ENCODE data around the gene ARFGEF3. TPM values are rescaled to one million over a fixed set of nuclear protein-coding genes. Genes with fewer than 3 reads are reported as not detected.
"Not testable (repeated sequence)": the region's sequence is repeated elsewhere in the genome, so short reads cannot be mapped to it uniquely, and the experiment has no call there.

The ARFGEF3 gene
- total RNA-seq, 1 experiment from 2014 or later = 5.2 TPM

DNA sequence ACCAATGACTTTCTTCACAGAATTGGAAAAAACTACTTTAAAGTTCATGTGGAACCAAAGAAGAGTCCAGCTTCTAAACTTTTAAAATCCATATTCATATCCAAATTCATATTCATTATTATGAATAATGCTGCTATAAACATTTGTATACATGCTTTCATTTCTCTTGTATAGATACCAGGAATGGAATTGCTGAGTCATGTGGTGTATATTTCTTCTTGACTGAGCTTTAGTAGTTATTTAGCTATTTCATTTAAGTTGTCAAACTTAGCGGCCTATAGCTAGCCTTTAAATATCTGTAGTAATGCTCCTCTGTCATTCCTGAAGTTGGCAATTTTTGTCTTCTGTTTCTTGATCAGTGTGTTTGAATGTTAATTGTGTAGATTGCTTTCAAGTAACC is 196.2 kb downstream of the ARFGEF3 start:
- intact Hi-C loops (cut with micrococcal nuclease; ENCODE audit: unreplicated experiment) = no loop called here
- ChIA-PET POLR2A (no interaction called here), CTCF (no interaction called here)
- no peak overlapping the region for H3K4me3 Mint-ChIP-seq (ENCODE audit: unreplicated experiment)
- H3K4me1 Mint-ChIP-seq (ENCODE audit: low read depth, unreplicated experiment) = no peaks in the 10 kb centered on the region
- H3K9me3 Mint-ChIP-seq (ENCODE audit: unreplicated experiment) = no peaks in the 10 kb centered on the region
- no peaks in the 10 kb centered on the region for H3K27me3 ChIP-seq (replicated peaks; ENCODE audit: control insufficient read depth, insufficient read depth, low read length)
- TF ChIP-seq, protein P1, sequence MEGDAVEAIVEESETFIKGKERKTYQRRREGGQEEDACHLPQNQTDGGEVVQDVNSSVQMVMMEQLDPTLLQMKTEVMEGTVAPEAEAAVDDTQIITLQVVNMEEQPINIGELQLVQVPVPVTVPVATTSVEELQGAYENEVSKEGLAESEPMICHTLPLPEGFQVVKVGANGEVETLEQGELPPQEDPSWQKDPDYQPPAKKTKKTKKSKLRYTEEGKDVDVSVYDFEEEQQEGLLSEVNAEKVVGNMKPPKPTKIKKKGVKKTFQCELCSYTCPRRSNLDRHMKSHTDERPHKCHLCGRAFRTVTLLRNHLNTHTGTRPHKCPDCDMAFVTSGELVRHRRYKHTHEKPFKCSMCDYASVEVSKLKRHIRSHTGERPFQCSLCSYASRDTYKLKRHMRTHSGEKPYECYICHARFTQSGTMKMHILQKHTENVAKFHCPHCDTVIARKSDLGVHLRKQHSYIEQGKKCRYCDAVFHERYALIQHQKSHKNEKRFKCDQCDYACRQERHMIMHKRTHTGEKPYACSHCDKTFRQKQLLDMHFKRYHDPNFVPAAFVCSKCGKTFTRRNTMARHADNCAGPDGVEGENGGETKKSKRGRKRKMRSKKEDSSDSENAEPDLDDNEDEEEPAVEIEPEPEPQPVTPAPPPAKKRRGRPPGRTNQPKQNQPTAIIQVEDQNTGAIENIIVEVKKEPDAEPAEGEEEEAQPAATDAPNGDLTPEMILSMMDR (IDR thresholded peaks at IDR 0.05; ENCODE audit: insufficient read depth in 1 of 2, low read depth in 1 of 2, low read length in 1 of 2, severe bottlenecking in 1 of 2, unreplicated experiment in 1 of 2) = no peak
- no peak for DNase-seq
- no peaks in the 10 kb centered on the region for H3K9me3 ChIP-seq
- no peaks in the 10 kb centered on the region for H3K36me3 ChIP-seq (ENCODE audit: control insufficient read depth, insufficient read depth, low read length)
- no TSS peak for BruUV-seq (replicated peaks)
- no peak overlapping the region for H3K27ac Mint-ChIP-seq (ENCODE audit: unreplicated experiment)
- H3K27me3 Mint-ChIP-seq (ENCODE audit: insufficient read depth, unreplicated experiment) = no peaks in the 10 kb centered on the region
- no peak overlapping the region for H3K4me3 ChIP-seq (ENCODE audit: low read depth, low read length)
- no peaks in the 10 kb centered on the region for H3K36me3 Mint-ChIP-seq (ENCODE audit: insufficient read depth, unreplicated experiment)
- no peaks in the 10 kb centered on the region for H3K4me1 ChIP-seq

DNA sequence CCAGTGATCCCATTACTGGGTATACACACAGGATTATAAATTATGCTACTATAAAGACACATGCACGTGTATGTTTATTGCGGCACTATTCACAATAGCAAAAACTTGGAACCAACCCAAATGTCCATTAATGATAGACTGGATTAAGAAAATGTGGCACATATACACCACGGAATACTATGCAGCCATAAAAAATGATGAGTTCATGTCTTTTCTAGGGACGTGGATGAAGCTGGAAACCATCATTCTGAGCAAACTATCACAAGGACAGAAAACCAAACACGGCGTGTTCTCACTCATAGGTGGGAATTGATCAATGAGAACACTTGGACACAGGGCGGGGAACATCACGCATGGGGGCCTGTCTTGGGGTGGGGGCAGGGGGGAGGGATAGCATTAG is 206.9 kb downstream of the ARFGEF3 start:
- not testable (repeated sequence) for H3K36me3 Mint-ChIP-seq (ENCODE audit: insufficient read depth, unreplicated experiment)

DNA sequence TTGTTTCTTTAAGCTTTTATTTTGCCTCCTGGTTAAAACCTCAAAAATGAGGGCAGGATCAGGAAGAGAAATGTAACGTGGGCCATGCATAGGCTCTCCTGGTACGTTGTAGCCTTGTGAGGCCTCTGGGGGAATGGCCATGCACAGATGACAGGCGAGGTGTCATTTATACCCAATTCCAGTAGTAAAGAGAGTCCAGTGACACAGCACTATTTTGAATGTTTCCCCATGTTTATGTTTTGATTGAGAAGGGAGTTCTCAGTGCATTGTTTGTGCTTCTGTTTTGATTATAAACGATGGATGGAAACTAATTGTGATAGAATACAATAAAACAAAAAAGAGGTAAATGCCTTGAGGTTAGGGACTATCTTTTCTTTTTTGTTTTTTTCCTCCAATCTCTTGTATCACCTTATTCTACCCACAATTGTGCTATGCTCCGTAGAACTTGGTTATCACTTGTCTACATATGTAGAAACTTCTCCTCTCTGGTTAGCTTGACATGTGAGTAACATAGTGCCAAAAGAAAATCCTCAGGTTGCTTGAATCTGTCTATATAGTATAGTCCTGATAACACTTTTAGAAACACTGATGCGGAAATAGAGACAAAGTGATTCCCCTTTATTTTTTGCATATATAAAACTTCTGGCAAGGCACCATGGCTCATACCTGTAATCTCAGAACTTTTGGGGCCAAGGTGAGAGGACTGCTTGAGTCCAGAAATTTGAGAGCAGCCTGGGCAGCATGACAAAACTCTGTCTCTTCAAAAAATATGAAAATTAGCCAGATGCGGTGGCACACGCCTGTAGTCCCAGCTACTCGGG is 209.1 kb downstream of the ARFGEF3 start:
- Histone ChIP-seq H3K9me3 (no peaks in the 10 kb centered on the region), H3K4me1 (peaks cover 21% of the 10 kb centered on the region), H3K4me3 (ENCODE audit: low read depth, low read length) (no peak overlapping the region), H3K27me3 (replicated peaks; ENCODE audit: control insufficient read depth, insufficient read depth, low read length) (no peaks in the 10 kb centered on the region), H3K36me3 (ENCODE audit: control insufficient read depth, insufficient read depth, low read length) (no peaks in the 10 kb centered on the region)
- Mint-ChIP-seq H3K4me1 (ENCODE audit: low read depth, unreplicated experiment) (peaks cover 17% of the 10 kb centered on the region), H3K9me3 (ENCODE audit: unreplicated experiment) (peaks cover 9% of the 10 kb centered on the region), H3K27me3 (ENCODE audit: insufficient read depth, unreplicated experiment) (no peaks in the 10 kb centered on the region), H3K27ac (ENCODE audit: unreplicated experiment) (no peak overlapping the region), H3K4me3 (ENCODE audit: unreplicated experiment) (no peak overlapping the region), H3K36me3 (ENCODE audit: insufficient read depth, unreplicated experiment) (no peaks in the 10 kb centered on the region)
- intact Hi-C loops (cut with micrococcal nuclease; ENCODE audit: unreplicated experiment) = no loop called here
- BruUV-seq (replicated peaks) = no TSS peak
- ChIA-PET POLR2A (interaction anchor here (0.6 kb wide), 2 partner anchors 54 to 265 kb away, joined by 3 to 4 read pairs; no protein-coding TSS in a partner anchor), CTCF (interaction anchor here (0.6 to 1.2 kb wide), 3 partner anchors 34 to 95 kb away, joined by 3 to 6 read pairs (median 3); partner anchors contain the start of gene HEBP2)
- TF ChIP-seq, protein P1 (IDR thresholded peaks at IDR 0.05; ENCODE audit: insufficient read depth in 1 of 2, low read depth in 1 of 2, low read length in 1 of 2, severe bottlenecking in 1 of 2, unreplicated experiment in 1 of 2) = no peak
- no peak for DNase-seq

More for the DNA sequence above, 206.9 kb downstream of the ARFGEF3 start:
- BruUV-seq (replicated peaks); DNase-seq; H3K27ac Mint-ChIP-seq (ENCODE audit: unreplicated experiment); H3K4me3 ChIP-seq (ENCODE audit: low read depth, low read length); intact Hi-C loops (cut with micrococcal nuclease; ENCODE audit: unreplicated experiment); POLR2A ChIA-PET; H3K9me3 ChIP-seq; H3K9me3 Mint-ChIP-seq (ENCODE audit: unreplicated experiment); H3K4me3 Mint-ChIP-seq (ENCODE audit: unreplicated experiment); H3K27me3 ChIP-seq (replicated peaks; ENCODE audit: control insufficient read depth, insufficient read depth, low read length); H3K36me3 ChIP-seq (ENCODE audit: control insufficient read depth, insufficient read depth, low read length); CTCF ChIA-PET; H3K27me3 Mint-ChIP-seq (ENCODE audit: insufficient read depth, unreplicated experiment): not testable (repeated sequence)
- peaks cover 21% of the 10 kb centered on the region for H3K4me1 ChIP-seq
- H3K4me1 Mint-ChIP-seq (ENCODE audit: low read depth, unreplicated experiment) = peaks cover 22% of the 10 kb centered on the region
